HCT116 (cell line): ENCODE data around the gene LIMS2. TPM values are rescaled to one million over a fixed set of nuclear protein-coding genes. Genes with fewer than 3 reads are reported as not detected.

Source experiments
- ATAC-seq: fragments of 200-7000 bp; cut with Tn5 transposase; 2 replicates; pipeline ENCODE4 v1.9.1; 2020; ENCODE audit warnings: mild to moderate bottlenecking, moderate library complexity
- BruUV-seq: library from RNA; stranded (reverse); fragments of 400-500 nt; replicated peaks from 2 replicates; lab custom pipeline; 2021; lab: Mats Ljungman, UMichigan
- CTCF ChIA-PET: fragments of 300-600 bp; sonication (Branson Sonifier 250); formaldehyde crosslinking; loops from one replicate; lab custom pipeline; 2021; ENCODE audit warnings: antibody characterized with exemption; lab: Charles Lee
- POLR2A ChIA-PET: fragments of 300-600, 350-600 bp; sonication (Branson Sonifier 250); formaldehyde crosslinking; loops from one replicate; lab custom pipeline; 2021; ENCODE audit warnings: antibody characterized with exemption; lab: Charles Lee
- RAD21 ChIA-PET, 2 experiments: fragments of 300-600 bp; sonication (Branson Sonifier 250); formaldehyde crosslinking; loops; one replicate each; lab custom pipeline; 2023; ENCODE audit warnings: low total read pairs in 2 of 2; ENCODE audit not compliant: uncharacterized antibody in 2 of 2, unreplicated experiment in 2 of 2, low non-redundant PET in 1 of 2; lab: Charles Lee
- DNase-seq: peaks from one replicate; pipeline ENCODE4 v3.0.0-alpha.2; 2010; ENCODE audit warnings: low read depth, low spot score
- H2AFZ ChIP-seq: fragments of 200-600 bp; shearing (Covaris generic), sonication (generic); 2 replicates; pipeline ENCODE4 v1.6.1; 2017; ENCODE audit warnings: low read depth, mixed run types, mixed read lengths, antibody characterized with exemption, low read length; ENCODE audit not compliant: poor library complexity, severe bottlenecking
- H3K27ac ChIP-seq: 2 replicates; pipeline ENCODE4 v1.5.1; 2012; ENCODE audit warnings: low read depth, low read length
- H3K27me3 ChIP-seq: fragments of 200-600 bp; sonication (generic); 2 replicates; pipeline ENCODE4 v1.6.1; 2016; ENCODE audit warnings: mixed run types, low read length, mixed read lengths; ENCODE audit not compliant: insufficient read depth
- H3K36me3 ChIP-seq, 2 experiments: fragments of 200-500 bp in 1 of 2; fragments of 200-600 bp in 1 of 2; sonication (Bioruptor generic) in 1 of 2; sonication (generic) in 1 of 2; 2 replicates each; pipeline versions ENCODE4 v1.5.1 to v1.6.1; 2014 to 2016; ENCODE audit warnings: low read length in 2 of 2, inconsistent platforms in 1 of 2, mixed read lengths in 1 of 2, mixed run types in 1 of 2; ENCODE audit not compliant: insufficient read depth in 2 of 2, control insufficient read depth in 1 of 2
- H3K4me1 ChIP-seq, 2 experiments: fragments of 200-600 bp in 1 of 2; sonication (generic) in 1 of 2; 2 replicates each; pipeline versions ENCODE4 v1.5.1 to v1.6.1; 2012 to 2017; ENCODE audit warnings: low read length in 2 of 2, inconsistent platforms in 1 of 2, mild to moderate bottlenecking in 1 of 2, mixed read lengths in 1 of 2, mixed run types in 1 of 2, moderate library complexity in 1 of 2; ENCODE audit not compliant: insufficient read depth in 2 of 2, control insufficient read depth in 1 of 2
- H3K4me2 ChIP-seq: fragments of 200-600 bp; sonication (generic); 2 replicates; pipeline ENCODE4 v1.6.1; 2017; ENCODE audit warnings: mixed run types, low read length, mixed read lengths
- H3K4me3 ChIP-seq, 2 experiments: fragments of 200-600 bp in 1 of 2; sonication (generic) in 1 of 2; replicated peaks in 1 of 2; 2 replicates each; pipeline ENCODE4 v1.5.1; 2011 to 2016; ENCODE audit warnings: low read length in 2 of 2, control low read depth in 1 of 2, low read depth in 1 of 2, mild to moderate bottlenecking in 1 of 2, mixed read lengths in 1 of 2, mixed run types in 1 of 2
- H3K79me2 ChIP-seq: fragments of 200-600 bp; sonication (generic); 2 replicates; pipeline ENCODE4 v1.6.1; 2017; ENCODE audit warnings: mild to moderate bottlenecking, mixed run types, low read length, moderate library complexity, mixed read lengths; ENCODE audit not compliant: insufficient read depth
- H3K9ac ChIP-seq: fragments of 200-600 bp; sonication (generic); 2 replicates; pipeline ENCODE4 v1.6.1; 2016; ENCODE audit warnings: low read length, mixed read lengths
- H3K9me2 ChIP-seq: fragments of 200-600 bp; sonication (generic), shearing (Covaris generic); 2 replicates; pipeline ENCODE4 v1.6.1; 2017; ENCODE audit warnings: mixed run types, mild to moderate bottlenecking, moderate library complexity; ENCODE audit not compliant: insufficient read depth
- H3K9me3 ChIP-seq, 2 experiments: fragments of 200-500 bp in 1 of 2; fragments of 200-600 bp in 1 of 2; sonication (Bioruptor generic) in 1 of 2; sonication (generic) in 1 of 2; 2 replicates each; pipeline ENCODE4 v1.6.1; 2014 to 2017; ENCODE audit warnings: low read length in 2 of 2, mixed read lengths in 2 of 2, inconsistent platforms in 1 of 2, low read depth in 1 of 2, mild to moderate bottlenecking in 1 of 2, mixed run types in 1 of 2, moderate library complexity in 1 of 2; ENCODE audit not compliant: control insufficient read depth in 1 of 2, insufficient read depth in 1 of 2
- H4K20me1 ChIP-seq: fragments of 200-600 bp; sonication (generic), shearing (Covaris generic); 2 replicates; pipeline ENCODE4 v1.6.1; 2017; ENCODE audit warnings: mixed run types, mild to moderate bottlenecking, moderate library complexity; ENCODE audit not compliant: insufficient read depth
- CBX3 ChIP-seq: IDR thresholded peaks from 2 replicates; pipeline ENCODE4 v1.6.1; 2012; ENCODE audit warnings: low read depth
- EGR1 ChIP-seq: IDR thresholded peaks from 2 replicates; pipeline ENCODE4 v1.6.1; 2012; ENCODE audit warnings: low read depth
- FOSL1 ChIP-seq: IDR thresholded peaks from 2 replicates; pipeline ENCODE4 v1.6.1; 2012; ENCODE audit warnings: low read depth
- POLR2A ChIP-seq: IDR thresholded peaks from 2 replicates; pipeline ENCODE4 v1.7.0; 2011; ENCODE audit warnings: borderline replicate concordance; ENCODE audit not compliant: insufficient read depth, insufficient read length; ENCODE audit errors: extremely low read depth
- POLR2AphosphoS5 ChIP-seq: IDR thresholded peaks from 2 replicates; pipeline ENCODE4 v1.6.1; 2011; ENCODE audit warnings: mild to moderate bottlenecking, low read depth, low read length, moderate library complexity
- RAD21 ChIP-seq: IDR thresholded peaks from 2 replicates; pipeline ENCODE4 v1.6.1; 2012; ENCODE audit warnings: low read depth, mild to moderate bottlenecking
- SP1 ChIP-seq: IDR thresholded peaks from 2 replicates; pipeline ENCODE4 v1.6.1; 2012; ENCODE audit warnings: low read depth
- SRF ChIP-seq: IDR thresholded peaks from 2 replicates; pipeline ENCODE4 v1.6.1; 2012; ENCODE audit warnings: low read depth
- TCF7L2 ChIP-seq: IDR thresholded peaks from 2 replicates; pipeline ENCODE4 v1.7.0; 2011; ENCODE audit warnings: borderline replicate concordance, inconsistent platforms; ENCODE audit not compliant: insufficient read depth, insufficient read length; ENCODE audit errors: extremely low read depth
- ZFX ChIP-seq: fragments of 450-650 bp; IDR thresholded peaks from 2 replicates; pipeline ENCODE4 v1.6.1; 2017
- intact Hi-C: fragments of 100-400 bp; cut with micrococcal nuclease; formaldehyde crosslinking; loops from 2 replicates; pipeline ENCODE4 v1.10.0; 2022
- total RNA-seq: library from RNA; stranded (reverse); gene quantifications from one replicate; pipeline ENCODE4 v1.2.1, GENCODE V29; 2021; ENCODE audit not compliant: unreplicated experiment
- TF ChIP-seq, protein P1 (sequence below): IDR thresholded peaks from 2 replicates; pipeline ENCODE4 v1.6.1; 2012; ENCODE audit warnings: low read depth
- TF ChIP-seq, protein P2 (sequence below): IDR thresholded peaks from 2 replicates; pipeline ENCODE4 v1.6.1; 2011; ENCODE audit warnings: mild to moderate bottlenecking, low read length, moderate library complexity; ENCODE audit not compliant: insufficient replicate concordance; ENCODE audit errors: extremely low read depth
- TF ChIP-seq, protein P3 (sequence below): IDR thresholded peaks from 2 replicates; pipeline ENCODE4 v1.6.1; 2012

LIMS2 gene
- total RNA-seq, 1 experiment from 2014 or later: 3.7 TPM

DNA sequence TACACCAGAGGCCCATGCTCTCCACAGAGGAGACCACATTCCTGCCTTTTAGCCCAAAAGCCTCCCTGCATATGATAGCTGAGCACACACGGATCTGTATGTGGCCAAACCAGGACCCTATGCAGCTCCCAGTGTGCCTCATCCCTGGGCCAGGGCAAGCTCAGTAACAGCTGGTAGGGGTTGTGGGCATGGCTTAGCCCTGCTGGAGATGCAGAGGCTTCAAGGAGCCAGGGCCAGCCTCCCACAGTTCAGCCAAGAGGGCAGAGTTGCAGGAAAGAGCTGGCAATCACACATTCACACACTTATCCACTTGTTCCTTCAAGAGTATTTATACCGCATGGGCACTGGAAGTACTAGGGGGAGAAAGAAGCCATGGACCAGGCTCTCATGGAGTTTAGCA is 1.6 kb upstream of the LIMS2 start (continued):
- TF ChIP-seq, protein P1, sequence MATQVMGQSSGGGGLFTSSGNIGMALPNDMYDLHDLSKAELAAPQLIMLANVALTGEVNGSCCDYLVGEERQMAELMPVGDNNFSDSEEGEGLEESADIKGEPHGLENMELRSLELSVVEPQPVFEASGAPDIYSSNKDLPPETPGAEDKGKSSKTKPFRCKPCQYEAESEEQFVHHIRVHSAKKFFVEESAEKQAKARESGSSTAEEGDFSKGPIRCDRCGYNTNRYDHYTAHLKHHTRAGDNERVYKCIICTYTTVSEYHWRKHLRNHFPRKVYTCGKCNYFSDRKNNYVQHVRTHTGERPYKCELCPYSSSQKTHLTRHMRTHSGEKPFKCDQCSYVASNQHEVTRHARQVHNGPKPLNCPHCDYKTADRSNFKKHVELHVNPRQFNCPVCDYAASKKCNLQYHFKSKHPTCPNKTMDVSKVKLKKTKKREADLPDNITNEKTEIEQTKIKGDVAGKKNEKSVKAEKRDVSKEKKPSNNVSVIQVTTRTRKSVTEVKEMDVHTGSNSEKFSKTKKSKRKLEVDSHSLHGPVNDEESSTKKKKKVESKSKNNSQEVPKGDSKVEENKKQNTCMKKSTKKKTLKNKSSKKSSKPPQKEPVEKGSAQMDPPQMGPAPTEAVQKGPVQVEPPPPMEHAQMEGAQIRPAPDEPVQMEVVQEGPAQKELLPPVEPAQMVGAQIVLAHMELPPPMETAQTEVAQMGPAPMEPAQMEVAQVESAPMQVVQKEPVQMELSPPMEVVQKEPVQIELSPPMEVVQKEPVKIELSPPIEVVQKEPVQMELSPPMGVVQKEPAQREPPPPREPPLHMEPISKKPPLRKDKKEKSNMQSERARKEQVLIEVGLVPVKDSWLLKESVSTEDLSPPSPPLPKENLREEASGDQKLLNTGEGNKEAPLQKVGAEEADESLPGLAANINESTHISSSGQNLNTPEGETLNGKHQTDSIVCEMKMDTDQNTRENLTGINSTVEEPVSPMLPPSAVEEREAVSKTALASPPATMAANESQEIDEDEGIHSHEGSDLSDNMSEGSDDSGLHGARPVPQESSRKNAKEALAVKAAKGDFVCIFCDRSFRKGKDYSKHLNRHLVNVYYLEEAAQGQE: no peak
- TF ChIP-seq EGR1: no peak

DNA sequence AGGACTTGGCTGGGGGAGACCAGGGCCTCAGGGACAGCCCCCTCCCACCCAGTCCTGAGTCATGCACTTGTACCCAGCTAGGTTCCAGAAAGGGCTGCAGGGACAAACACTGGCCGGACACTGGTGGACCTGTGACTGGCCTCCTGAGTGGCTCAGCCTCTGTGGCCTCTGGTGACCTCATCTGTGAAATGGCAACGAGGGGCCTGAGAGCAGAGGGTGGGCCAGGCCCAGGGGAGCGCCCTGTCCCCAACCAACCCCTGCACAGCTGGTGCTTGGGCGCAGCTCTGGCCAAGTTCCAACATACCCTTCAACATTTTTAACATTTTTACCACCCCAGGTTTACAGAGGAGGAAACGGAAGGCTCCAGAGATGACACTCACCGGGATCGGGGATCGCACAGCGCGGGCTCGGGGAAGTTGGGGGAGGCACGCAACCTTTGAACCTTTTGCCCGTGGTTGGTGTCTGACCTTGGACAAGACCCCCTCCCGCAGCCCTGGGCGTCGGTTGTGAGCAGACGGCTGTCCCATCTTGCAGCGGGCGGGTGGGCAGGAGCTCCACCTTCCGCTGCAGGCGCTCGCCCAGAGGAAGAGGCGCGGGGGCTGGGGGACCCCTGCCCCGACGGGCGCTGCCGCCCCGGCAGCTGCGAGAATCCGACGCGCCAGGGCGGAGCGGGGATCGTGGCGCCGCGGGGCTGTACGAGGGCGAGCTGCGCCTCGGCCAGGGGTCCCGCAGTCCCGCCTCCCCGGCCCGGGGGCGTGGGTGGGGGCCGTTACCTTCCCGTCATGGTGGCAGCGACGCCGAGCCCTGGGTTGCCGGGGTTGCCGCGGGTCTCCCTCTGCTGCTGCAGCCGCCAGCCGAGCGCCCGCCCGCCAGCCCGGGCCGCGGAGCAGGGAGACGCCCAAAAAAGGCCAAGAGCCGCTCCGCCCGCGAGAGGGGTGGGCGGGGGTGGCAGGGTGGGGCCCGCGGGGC is 805 bp downstream of the LIMS2 start:
- no peak overlapping the region for H2AFZ ChIP-seq
- no peaks in the 10 kb centered on the region for H3K36me3 ChIP-seq
- ATAC-seq (peak; percentile 58), DNase-seq (no peak)
- H3K79me2 ChIP-seq: no peaks in the 10 kb centered on the region
- H3K9me3 ChIP-seq: no peaks in the 10 kb centered on the region
- peak overlapping the region; percentile 70 for H3K4me2 ChIP-seq
- CTCF ChIA-PET: interaction anchor here (1.1 to 1.8 kb wide), 2 partner anchors 83 to 477 kb away, joined by 5 to 10 read pairs; no protein-coding TSS in a partner anchor
- no peaks in the 10 kb centered on the region for H3K9me2 ChIP-seq
- no peaks in the 10 kb centered on the region for H4K20me1 ChIP-seq
- peaks cover 7% of the 10 kb centered on the region; the same call in 1 of the 2 replicates for H3K27me3 ChIP-seq
- intact Hi-C loops: loop anchor here (10.0 kb wide), 1 partner anchor 480 kb away; no protein-coding TSS in a partner anchor
- RAD21 ChIA-PET: no interaction called here
- H3K27ac ChIP-seq: no peak overlapping the region; the same call in 1 of the 2 replicates
- H3K4me3 ChIP-seq: peak overlapping the region; percentile 21 to 51
- BruUV-seq: no TSS peak
- POLR2A ChIA-PET: no interaction called here
- peaks cover 0 to 15% of the 10 kb centered on the region in 2 experiments; a peak in 2 of 4 replicates for H3K4me1 ChIP-seq
- H3K9ac ChIP-seq: no peak overlapping the region; the same call in 1 of the 2 replicates
- TF ChIP-seq SRF: no peak
- no peak for TF ChIP-seq POLR2A
- TF ChIP-seq ZFX: no peak
- TF ChIP-seq FOSL1: no peak
- no peak for TF ChIP-seq POLR2AphosphoS5
- TF ChIP-seq, protein P2, sequence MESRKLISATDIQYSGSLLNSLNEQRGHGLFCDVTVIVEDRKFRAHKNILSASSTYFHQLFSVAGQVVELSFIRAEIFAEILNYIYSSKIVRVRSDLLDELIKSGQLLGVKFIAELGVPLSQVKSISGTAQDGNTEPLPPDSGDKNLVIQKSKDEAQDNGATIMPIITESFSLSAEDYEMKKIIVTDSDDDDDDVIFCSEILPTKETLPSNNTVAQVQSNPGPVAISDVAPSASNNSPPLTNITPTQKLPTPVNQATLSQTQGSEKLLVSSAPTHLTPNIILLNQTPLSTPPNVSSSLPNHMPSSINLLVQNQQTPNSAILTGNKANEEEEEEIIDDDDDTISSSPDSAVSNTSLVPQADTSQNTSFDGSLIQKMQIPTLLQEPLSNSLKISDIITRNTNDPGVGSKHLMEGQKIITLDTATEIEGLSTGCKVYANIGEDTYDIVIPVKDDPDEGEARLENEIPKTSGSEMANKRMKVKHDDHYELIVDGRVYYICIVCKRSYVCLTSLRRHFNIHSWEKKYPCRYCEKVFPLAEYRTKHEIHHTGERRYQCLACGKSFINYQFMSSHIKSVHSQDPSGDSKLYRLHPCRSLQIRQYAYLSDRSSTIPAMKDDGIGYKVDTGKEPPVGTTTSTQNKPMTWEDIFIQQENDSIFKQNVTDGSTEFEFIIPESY: no peak
- no peak for TF ChIP-seq SP1
- no peak for TF ChIP-seq EGR1
- TF ChIP-seq, protein P3, sequence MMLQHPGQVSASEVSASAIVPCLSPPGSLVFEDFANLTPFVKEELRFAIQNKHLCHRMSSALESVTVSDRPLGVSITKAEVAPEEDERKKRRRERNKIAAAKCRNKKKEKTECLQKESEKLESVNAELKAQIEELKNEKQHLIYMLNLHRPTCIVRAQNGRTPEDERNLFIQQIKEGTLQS: no peak
- no peak for TF ChIP-seq CBX3
- no peak for TF ChIP-seq RAD21
- TF ChIP-seq TCF7L2: no peak
- TF ChIP-seq, protein P1: no peak
